Heart left ventricle (tissue), 13 donors: Measurements from ENCODE around the gene RNF175.

Experiments used
- CTCF ChIP-seq, 12 donors: fragments of 200-600 bp; sonication (generic) in 4 of 12; IDR thresholded peaks; one replicate each; pipeline versions ENCODE4 v1.5.0 to v1.8.0; 2018 to 2022; ENCODE audit warnings: antibody characterized with exemption in 12 of 12, mild to moderate bottlenecking in 5 of 12
- POLR2A ChIP-seq, 2 donors: fragments of 450-650 bp; IDR thresholded peaks; one replicate each; pipeline ENCODE4 v1.6.1; 2017; ENCODE audit warnings: antibody characterized with exemption in 2 of 2, mild to moderate bottlenecking in 2 of 2, moderate library complexity in 2 of 2
- donor health status: ischemic (EF 13 %, LVEDD 7.1; RV severe dilation, severe dysfunction).
- donor health status: DM: no; HTN: yes; CAD: no.
- donor health status: DM: no; HTN: no; CAD: no.
- donor health status: ischemic (EF 25% LVEDD 6.9; RV normal size, moderate dysfunction).
- donor health status: ischemic (EF 25% LVEDD 5.7; RV mildly dilated, moderate dysfunction).
- donor health status: ischemic (EF 35%, LVEDD 5.7; RV mildly dilated, moderate dysfunction).
- donor health status: nonischemic (EF 11% LVEDD 7.7; RV severe dilation, severe dysfunction).
- donor health status: DM: yes; HTN: yes; CAD: no.
- donor health status: PGD.
- donor health status: ischemic (EF 29% LVEDD 5.4; RV normal size, mild dysfunction).
- donor health status: nonischemic (EF 23%, LVEDD 6.1; RV moderate dilation, normal function).

GRCh38 chr4:153735906-153736461 is 23.8 kb downstream of the RNF175 start:
- no peak for TF ChIP-seq CTCF (IDR thresholded peaks at IDR 0.05)
- TF ChIP-seq POLR2A (IDR thresholded peaks at IDR 0.05) = no peak
